Ishikawa (cell line): ENCODE data around the gene LOC101059915.

ENCODE experiments used
- CEBPB ChIP-seq: IDR thresholded peaks from 2 replicates; pipeline ENCODE4 v1.6.1; 2012
- CREB1 ChIP-seq: IDR thresholded peaks from 2 replicates; pipeline ENCODE4 v1.6.1; 2012; ENCODE audit warnings: low read depth
- EGR1 ChIP-seq: IDR thresholded peaks from 2 replicates; pipeline ENCODE4 v1.6.1; 2012
- EP300 ChIP-seq: IDR thresholded peaks from 2 replicates; pipeline ENCODE4 v1.6.1; 2012; ENCODE audit warnings: borderline replicate concordance
- FOXM1 ChIP-seq: IDR thresholded peaks from 2 replicates; pipeline ENCODE4 v1.6.1; 2012; ENCODE audit warnings: low read depth, borderline replicate concordance
- MAX ChIP-seq: IDR thresholded peaks from 2 replicates; pipeline ENCODE4 v1.6.1; 2012
- NFIC ChIP-seq: IDR thresholded peaks from 2 replicates; pipeline ENCODE4 v1.6.1; 2012
- RAD21 ChIP-seq: IDR thresholded peaks from 2 replicates; pipeline ENCODE4 v1.6.1; 2012; ENCODE audit warnings: low read depth
- REST ChIP-seq: IDR thresholded peaks from 2 replicates; pipeline ENCODE4 v1.6.1; 2012; ENCODE audit warnings: low read depth, mild to moderate bottlenecking
- TAF1 ChIP-seq: IDR thresholded peaks from 2 replicates; pipeline ENCODE4 v1.6.1; 2012; ENCODE audit warnings: low read depth, mild to moderate bottlenecking
- TCF12 ChIP-seq: IDR thresholded peaks from 2 replicates; pipeline ENCODE4 v1.6.1; 2012; ENCODE audit warnings: low read depth
- TEAD4 ChIP-seq: IDR thresholded peaks from 2 replicates; pipeline ENCODE4 v1.6.1; 2012
- USF1 ChIP-seq: IDR thresholded peaks from 2 replicates; pipeline ENCODE4 v1.6.1; 2012
- YY1 ChIP-seq: IDR thresholded peaks from 2 replicates; pipeline ENCODE4 v1.6.1; 2012; ENCODE audit warnings: low read depth
- ZBTB7A ChIP-seq: IDR thresholded peaks from 2 replicates; pipeline ENCODE4 v1.6.1; 2012; ENCODE audit warnings: low read depth

The LOC101059915 gene

GRCh38 chrX:71667328-71668247, at the start of gene LOC101059915:
LOC101059915 (plus strand) TSS chrX:71667546.
- TF ChIP-seq REST (no peak), TCF12 (no peak), EP300 (no peak), MAX (no peak), ZBTB7A (no peak), FOXM1 (no peak), CREB1 (no peak), YY1 (no peak)

- TF ChIP-seq EP300 (no peak), CREB1 (no peak), YY1 (no peak), MAX (no peak)
Measured at GRCh38 chrX:71617742-71618141, 49.6 kb upstream of the LOC101059915 start.

GRCh38 chrX:71618303-71618721, 49.0 kb upstream of the LOC101059915 start, which contains the start of gene CXCR3:
CXCR3 (minus strand) TSS chrX:71618511; CDS start chrX:71618449, 62 bp downstream.
- no peak for TF ChIP-seq NFIC
- no peak for TF ChIP-seq CREB1
- TF ChIP-seq ZBTB7A = no peak
- TF ChIP-seq TEAD4 = no peak
- no peak for TF ChIP-seq YY1
- no peak for TF ChIP-seq REST
- TF ChIP-seq TAF1 = no peak
- TF ChIP-seq MAX = no peak
- TF ChIP-seq RAD21 = no peak

GRCh38 chrX:71618787-71619186, 48.6 kb upstream of the LOC101059915 start:
- TF ChIP-seq YY1 = no peak
- no peak for TF ChIP-seq CREB1
- no peak for TF ChIP-seq TAF1
- no peak for TF ChIP-seq MAX
- TF ChIP-seq NFIC = no peak
- TF ChIP-seq RAD21 = no peak
- no peak for TF ChIP-seq FOXM1
- TF ChIP-seq EP300 = no peak
- no peak for TF ChIP-seq ZBTB7A
- TF ChIP-seq REST = no peak
- TF ChIP-seq TEAD4 = no peak
- no peak for TF ChIP-seq TCF12
- no peak for TF ChIP-seq USF1
- no peak for TF ChIP-seq EGR1
- TF ChIP-seq CEBPB = no peak
